AG04450 (cell line): ENCODE data around the gene NUMB. TPM values are rescaled to one million over a fixed set of nuclear protein-coding genes. Genes with fewer than 3 reads are reported as not detected.

Experiments used
- CTCF ChIA-PET: fragments of 300-600, 350-600 bp; formaldehyde crosslinking; extraction: SDS; loops from one replicate; lab custom pipeline; 2022; ENCODE audit warnings: antibody characterized with exemption, inconsistent platforms; lab: Charles Lee
- POLR2A ChIA-PET: fragments of 350-600 bp; formaldehyde crosslinking; extraction: SDS; loops from one replicate; lab custom pipeline; 2021; ENCODE audit warnings: antibody characterized with exemption, inconsistent platforms; lab: Yijun Ruan, JAX
- DNase-seq: peaks from one replicate; pipeline ENCODE4 v3.0.0-alpha.2; 2011; ENCODE audit warnings: low read depth, low spot score
- H3K27ac ChIP-seq: one replicate; pipeline ENCODE4 v1.5.1; 2012; ENCODE audit warnings: low read depth, low read length, control low read depth
- H3K27me3 ChIP-seq: one replicate; pipeline ENCODE4 v1.6.0; 2012; ENCODE audit warnings: low read length; ENCODE audit not compliant: control insufficient read depth, insufficient read depth
- H3K4me3 ChIP-seq: 2 replicates; pipeline ENCODE4 v1.5.1; 2011; ENCODE audit warnings: mild to moderate bottlenecking, low read depth, low read length, control low read depth
- H3K9me3 ChIP-seq: 2 replicates; pipeline ENCODE4 v1.5.1; 2012; ENCODE audit warnings: low read length; ENCODE audit not compliant: control insufficient read depth, insufficient read depth
- CTCF ChIP-seq: IDR thresholded peaks from 2 replicates; pipeline ENCODE4 v1.5.1; 2011; ENCODE audit warnings: low read depth, low read length, control low read depth, inconsistent platforms
- polyA plus RNA-seq: library from polyadenylated mRNA; depleted of rRNA; stranded (reverse); fragments of >200 nt; gene quantifications from 2 replicates; pipeline ENCODE4 v1.2.3, GENCODE V29; 2011

NUMB gene
- polyA plus RNA-seq, 1 experiment = 152 TPM

DNA sequence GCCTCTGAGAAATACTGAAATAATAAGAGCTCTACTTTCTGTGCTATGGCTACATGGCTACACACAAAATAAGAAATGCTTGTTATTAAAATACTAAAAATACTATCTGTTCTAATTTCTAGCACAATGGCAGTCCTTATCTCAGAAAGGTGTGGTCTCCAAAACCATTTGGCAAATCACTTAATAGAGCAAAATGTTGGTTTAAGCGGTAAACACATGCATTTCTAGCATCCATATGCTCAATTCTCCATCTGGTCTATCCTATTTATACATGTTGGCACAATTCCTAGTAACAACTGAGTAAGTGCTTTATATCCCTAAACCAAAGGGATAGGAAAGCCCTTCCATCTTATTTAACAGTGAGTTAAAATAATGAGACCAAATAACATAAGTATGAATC is 114.0 kb downstream of the NUMB start:
- CTCF ChIA-PET = interaction anchor here (1.1 kb wide), 1 partner anchor 49 kb away, joined by 5 read pairs; no protein-coding TSS in a partner anchor
- no peak overlapping the region for H3K27ac ChIP-seq
- no peak for DNase-seq
- TF ChIP-seq CTCF = no peak
- POLR2A ChIA-PET = no interaction called here
- no peak overlapping the region for H3K4me3 ChIP-seq
- H3K27me3 ChIP-seq = no peaks in the 10 kb centered on the region
- H3K9me3 ChIP-seq = no peaks in the 10 kb centered on the region

GRCh38 chr14:73342670-73343069 is 115.7 kb downstream of the NUMB start:
- no peak for DNase-seq
- TF ChIP-seq CTCF = no peak
- no peak overlapping the region for H3K27ac ChIP-seq
- CTCF ChIA-PET = interaction anchor here (1.4 kb wide), 1 partner anchor 165 kb away, joined by 3 read pairs; no protein-coding TSS in a partner anchor
- POLR2A ChIA-PET = no interaction called here
- no peak overlapping the region for H3K4me3 ChIP-seq
- H3K27me3 ChIP-seq = no peaks in the 10 kb centered on the region
- no peaks in the 10 kb centered on the region for H3K9me3 ChIP-seq

GRCh38 chr14:73339846-73340595 is 118.3 kb downstream of the NUMB start:
- Histone ChIP-seq H3K4me3 (no peak overlapping the region), H3K27me3 (no peaks in the 10 kb centered on the region), H3K9me3 (no peaks in the 10 kb centered on the region), H3K27ac (no peak overlapping the region)
- POLR2A ChIA-PET = no interaction called here
- TF ChIP-seq CTCF = no peak
- no peak for DNase-seq
- CTCF ChIA-PET = no interaction called here

DNA sequence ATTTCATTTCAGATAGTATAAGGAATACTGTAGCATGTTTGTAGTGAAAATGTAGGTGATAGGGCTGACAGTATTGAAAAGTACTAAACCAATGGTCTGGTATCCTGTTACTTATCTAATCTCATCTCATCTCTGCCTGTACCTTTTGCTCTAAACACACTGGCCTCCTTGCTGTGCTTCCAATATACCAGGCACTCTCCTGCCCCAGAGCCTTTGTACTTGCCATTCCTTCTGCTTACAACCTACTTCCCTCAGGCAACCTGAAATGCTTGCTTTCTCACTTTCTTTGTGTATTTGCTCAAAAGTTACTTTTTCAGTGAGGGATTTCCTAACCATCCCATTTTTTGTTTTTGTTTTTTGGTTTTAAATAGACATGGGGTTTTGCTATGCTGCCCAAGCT is 119.1 kb downstream of the NUMB start:
- H3K27me3 ChIP-seq = no peaks in the 10 kb centered on the region
- no peak overlapping the region for H3K4me3 ChIP-seq
- no peaks in the 10 kb centered on the region for H3K9me3 ChIP-seq
- DNase-seq = no peak
- ChIA-PET CTCF (no interaction called here), POLR2A (no interaction called here)
- no peak for TF ChIP-seq CTCF
- H3K27ac ChIP-seq = no peak overlapping the region

GRCh38 chr14:73338551-73338950 is 119.8 kb downstream of the NUMB start:
- CTCF ChIA-PET = no interaction called here
- no peak for TF ChIP-seq CTCF
- no peak overlapping the region for H3K4me3 ChIP-seq

More at GRCh38 chr14:73338551-73338950, 119.8 kb downstream of the NUMB start:
- Histone ChIP-seq H3K9me3 (no peaks in the 10 kb centered on the region), H3K27me3 (no peaks in the 10 kb centered on the region), H3K27ac (no peak overlapping the region)
- POLR2A ChIA-PET = no interaction called here
- no peak for DNase-seq
